ENCODE data around the gene ANAPC10. TPM values are rescaled to one million over a fixed set of nuclear protein-coding genes. Genes with fewer than 3 reads are reported as not detected.

The ANAPC10 gene
- total and polyA plus RNA-seq, 2 experiments from 2014 or later = 34.4 to 59.2 TPM

GRCh38 chr4:145131848-145132247 is 33.9 kb upstream of the ANAPC10 start:
- Mint-ChIP-seq H3K36me3 (ENCODE audit: low read depth) (peaks cover 26% of the 10 kb centered on the region), H3K27ac (no peak overlapping the region), H3K4me1 (peaks cover 4% of the 10 kb centered on the region; the same call in 2 of the 3 replicates), H3K27me3 (ENCODE audit: insufficient read depth, low read depth, poor library complexity) (no peaks in the 10 kb centered on the region), H3K9me3 (no peaks in the 10 kb centered on the region), H3K4me3 (no peak overlapping the region)
- Histone ChIP-seq H3K4me2 (no peak overlapping the region), H3F3A (replicated peaks; ENCODE audit: low read depth) (no peaks in the 10 kb centered on the region), H3K4me1 (ENCODE audit: insufficient read depth) (no peaks in the 10 kb centered on the region), H3K9me2 (ENCODE audit: insufficient read depth) (no peaks in the 10 kb centered on the region), H3K79me2 (replicated peaks; ENCODE audit: insufficient read depth) (no peaks in the 10 kb centered on the region), H3K27me3 (ENCODE audit: insufficient read depth) (no peaks in the 10 kb centered on the region), H3K27ac (ENCODE audit: low read depth) (peak overlapping the region; percentile 46; the same call in 1 of the 2 replicates), H4K20me1 (replicated peaks; ENCODE audit: insufficient read depth) (no peaks in the 10 kb centered on the region), H2AFZ (no peak overlapping the region), H3K36me3 (ENCODE audit: insufficient read depth) (peaks cover 14% of the 10 kb centered on the region), H3K4me3 (no peak overlapping the region)
- no peak for TF ChIP-seq EZH2 (IDR thresholded peaks at IDR 0.05; ENCODE audit: low read depth, unreplicated experiment)
- no peak for TF ChIP-seq CTCF (conservative IDR thresholded peaks at IDR 0.05; ENCODE audit: low read depth in 2 of 2)
- TF ChIP-seq JUNB (IDR thresholded peaks at IDR 0.05; ENCODE audit: unreplicated experiment) = no peak
- no peak for TF ChIP-seq ZNF114 (CRISPR knock-in tag; IDR thresholded peaks at IDR 0.05)
- TF ChIP-seq POLR2AphosphoS5 (IDR thresholded peaks at IDR 0.05; ENCODE audit: low read depth) = no peak
- no peak for TF ChIP-seq NANOG (IDR thresholded peaks at IDR 0.05; ENCODE audit: borderline replicate concordance)
- no peak for TF ChIP-seq STAT1 (IDR thresholded peaks at IDR 0.05; ENCODE audit: unreplicated experiment)
- no peak for TF ChIP-seq EZH2phosphoT487 (IDR thresholded peaks at IDR 0.05; ENCODE audit: unreplicated experiment)
- ATAC-seq (peak; percentile 21; the same call in 1 of the 3 replicates), DNase-seq (ENCODE audit: low spot score) (no peak)

- Mint-ChIP-seq H3K9me3 (no peaks in the 10 kb centered on the region), H3K36me3 (ENCODE audit: low read depth) (peaks cover 35% of the 10 kb centered on the region), H3K4me1 (peaks cover 4% of the 10 kb centered on the region; the same call in 2 of the 3 replicates), H3K27me3 (ENCODE audit: insufficient read depth, low read depth, poor library complexity) (no peaks in the 10 kb centered on the region), H3K4me3 (no peak overlapping the region), H3K27ac (peak overlapping the region; percentile 53; the same call in 1 of the 2 replicates)
- no peaks in the 10 kb centered on the region for H3K79me2 ChIP-seq (replicated peaks; ENCODE audit: insufficient read depth)
- H3K27me3 ChIP-seq (ENCODE audit: insufficient read depth) = no peaks in the 10 kb centered on the region
- DNase-seq (ENCODE audit: low spot score) = no peak
- no peaks in the 10 kb centered on the region for H3F3A ChIP-seq (replicated peaks; ENCODE audit: low read depth)
- H3K4me3 ChIP-seq = no peak overlapping the region
- H3K27ac ChIP-seq (ENCODE audit: low read depth) = peak overlapping the region; percentile 46
- H2AFZ ChIP-seq = no peak overlapping the region
- H3K9me2 ChIP-seq (ENCODE audit: insufficient read depth) = no peaks in the 10 kb centered on the region
- no peaks in the 10 kb centered on the region for H3K4me1 ChIP-seq (ENCODE audit: insufficient read depth)
- H3K36me3 ChIP-seq (ENCODE audit: insufficient read depth) = peaks cover 22% of the 10 kb centered on the region
- H3K4me2 ChIP-seq = no peak overlapping the region
- no peak for ATAC-seq
- no peaks in the 10 kb centered on the region for H4K20me1 ChIP-seq (replicated peaks; ENCODE audit: insufficient read depth)
- TF ChIP-seq NANOG (IDR thresholded peaks at IDR 0.05; ENCODE audit: borderline replicate concordance) (no peak), POLR2AphosphoS5 (IDR thresholded peaks at IDR 0.05; ENCODE audit: low read depth) (no peak), ZNF462 (CRISPR knock-in tag; IDR thresholded peaks at IDR 0.05) (no peak), EZH2phosphoT487 (IDR thresholded peaks at IDR 0.05; ENCODE audit: unreplicated experiment) (no peak), STAT1 (IDR thresholded peaks at IDR 0.05; ENCODE audit: unreplicated experiment) (no peak), JUNB (IDR thresholded peaks at IDR 0.05; ENCODE audit: unreplicated experiment) (no peak), ZNF331 (CRISPR knock-in tag; IDR thresholded peaks at IDR 0.05; ENCODE audit: low read depth) (no peak), ETS1 (IDR thresholded peaks at IDR 0.05) (no peak)
Measured at GRCh38 chr4:145130788-145131399, 32.9 kb upstream of the ANAPC10 start.

Measured in GM23338 (cell line).